Heart right ventricle (tissue), 16 donors: ENCODE data around the gene ZNF710. TPM values are rescaled to one million over a fixed set of nuclear protein-coding genes. Genes with fewer than 3 reads are reported as not detected.

Experiments used
- ATAC-seq, 8 donors: fragments of 200-7000 bp; cut with Tn5 transposase; one replicate each; pipeline ENCODE4 v1.9.1; 2020; ENCODE audit warnings: mild to moderate bottlenecking in 8 of 8, moderate library complexity in 8 of 8, moderate number of reproducible peaks in 1 of 8
- DNase-seq, 2 donors: peaks; one replicate each; pipeline ENCODE4 v3.0.0-alpha.2; 2020
- H3K27ac ChIP-seq, 10 donors: fragments of 200-600 bp; sonication (generic) in 2 of 10; one replicate each; pipeline versions ENCODE4 v1.5.0 to v1.8.0; 2020 to 2022; ENCODE audit warnings: mild to moderate bottlenecking in 3 of 10
- H3K27me3 ChIP-seq, 7 donors: fragments of 200-600 bp; one replicate each; pipeline ENCODE4 v1.8.0; 2021 to 2022; ENCODE audit warnings: mild to moderate bottlenecking in 2 of 7
- H3K36me3 ChIP-seq, 9 donors: fragments of 200-600 bp; sonication (generic) in 1 of 9; one replicate each; pipeline versions ENCODE4 v1.5.0 to v1.8.0; 2020 to 2022; ENCODE audit warnings: mild to moderate bottlenecking in 2 of 9
- H3K4me1 ChIP-seq, 9 donors: fragments of 200-600 bp; sonication (generic) in 1 of 9; one replicate each; pipeline versions ENCODE4 v1.5.0 to v1.8.0; 2020 to 2022; ENCODE audit warnings: mild to moderate bottlenecking in 4 of 9
- H3K4me3 ChIP-seq, 10 donors: fragments of 200-600 bp; sonication (generic) in 2 of 10; one replicate each; pipeline versions ENCODE4 v1.5.0 to v1.8.0; 2020 to 2022; ENCODE audit warnings: mild to moderate bottlenecking in 7 of 10, moderate library complexity in 2 of 10
- H3K9me3 ChIP-seq, 11 donors: fragments of 200-600 bp in 10 of 11; sonication (generic) in 2 of 11; one replicate each; pipeline versions ENCODE4 v1.5.0 to v1.8.0; 2013 to 2022; ENCODE audit warnings: mild to moderate bottlenecking in 2 of 11, control low read depth in 1 of 11, moderate library complexity in 1 of 11
- CTCF ChIP-seq, 9 donors: fragments of 200-600 bp; sonication (generic) in 2 of 9; IDR thresholded peaks; one replicate each; pipeline versions ENCODE4 v1.5.0 to v1.8.0; 2021 to 2022; ENCODE audit warnings: antibody characterized with exemption in 9 of 9, mild to moderate bottlenecking in 5 of 9, moderate library complexity in 1 of 9
- WGBS, 2 donors: extraction: QIAGEN DNeasy Blood & Tissue Kit; methylation state at CpG; one replicate each; pipeline ENCODE4 v1.1.7; 2013; ENCODE audit warnings: inconsistent platforms in 1 of 2; 5-methylcytosine and 5-hydroxymethylcytosine counted together
- intact Hi-C, 10 donors: fragments of 100-400 bp; cut with DNase I; formaldehyde crosslinking; loops; one replicate each; pipeline versions ENCODE4 v1.11.1 to v1.14.2; 2022
- polyA plus RNA-seq, 2 donors: library from polyadenylated mRNA; stranded (reverse); fragments of 200-250 nt; gene quantifications; one replicate each; pipeline ENCODE4 v1.2.3, GENCODE V29; 2013
- total RNA-seq, 10 donors: library from RNA; stranded (reverse); fragmentation: NEBNext Ultra II Directional in 3 of 10; extraction: Animal tissue kit (Norgen Biotek cat#: 25700) in 3 of 10; gene quantifications; one replicate each; pipeline versions ENCODE4 v1.2.1 to v1.2.4, GENCODE V29; 2021 to 2023
- donor health status: Arrhythmogenic right ventricular cardiomyopathy.
- donor health status: ischemic (EF 13 %, LVEDD 7.1; RV severe dilation, severe dysfunction).
- donor health status: healthy with polysubstance abuse.
- donor health status: DM: no; HTN: yes; CAD: no.
- donor health status: DM: no; HTN: no; CAD: no.
- donor health status: ischemic (EF 25% LVEDD 6.9; RV normal size, moderate dysfunction).
- donor health status: ischemic (EF 25% LVEDD 5.7; RV mildly dilated, moderate dysfunction).
- donor health status: healthy.
- donor health status: DM: yes; HTN: yes; CAD: no.
- donor health status: Ischemic cardiomyopathy.
- donor health status: ischemic (EF 35%, LVEDD 5.7; RV mildly dilated, moderate dysfunction).
- donor health status: nonischemic (EF 11% LVEDD 7.7; RV severe dilation, severe dysfunction).
- donor health status: DM: yes; HTN: yes; CAD: no.
- donor health status: PGD.
- donor health status: ischemic (EF 29% LVEDD 5.4; RV normal size, mild dysfunction).
- donor health status: nonischemic (EF 23%, LVEDD 6.1; RV moderate dilation, normal function).

Gene ZNF710
- total and polyA plus RNA-seq, 12 donors = 2.8 to 19.8 (median 3.9) TPM

GRCh38 chr15:90064911-90065681, 64.0 kb downstream of the ZNF710 start:
- ATAC-seq (peak; percentile 67 to 85 (median 80)), DNase-seq (peak; percentile 78 to 81)
- TF ChIP-seq CTCF (IDR thresholded peaks at IDR 0.05) = no peak
- Histone ChIP-seq H3K4me1 (peaks cover 12 to 73% (median 55%) of the 10 kb centered on the region in 9 donors), H3K27me3 (no peaks in the 10 kb centered on the region), H3K9me3 (no peaks in the 10 kb centered on the region), H3K27ac (peak overlapping the region; percentile 27 to 95 (median 84)), H3K36me3 (peaks cover 0 to 21% (median 0%) of the 10 kb centered on the region in 9 donors), H3K4me3 (peak overlapping the region in 5 of 10 donors; percentile 14 to 27 (median 23))
- intact Hi-C loops = loop anchor here in 8 of 10 donors (5.0 to 10.0 kb wide), 2 partner anchors 60 to 63 kb away; partner anchors contain the start of gene ZNF710 (in 8 of the 8)
- 26 to 31% methylated on average over 30 of the region's 30 CpGs for WGBS, 2 donors

- no peaks in the 10 kb centered on the region for H3K27me3 ChIP-seq
- DNase-seq (no peak), ATAC-seq (no peak)
- no peaks in the 10 kb centered on the region for H3K9me3 ChIP-seq
- H3K27ac ChIP-seq = peak overlapping the region; percentile 27 to 95 (median 84)
- 81 to 82% methylated on average over 7 of the region's 7 CpGs for WGBS, 2 donors
- TF ChIP-seq CTCF (IDR thresholded peaks at IDR 0.05) = no peak
- intact Hi-C loops = loop anchor here in 8 of 10 donors (5.0 to 10.0 kb wide), 2 partner anchors 61 to 63 kb away; partner anchors contain the start of gene ZNF710 (in 8 of the 8)
- peaks cover 12 to 73% (median 52%) of the 10 kb centered on the region in 9 donors for H3K4me1 ChIP-seq
- H3K36me3 ChIP-seq = peaks cover 0 to 26% (median 0%) of the 10 kb centered on the region in 9 donors
- H3K4me3 ChIP-seq = no peak overlapping the region
Measured at GRCh38 chr15:90065682-90066049, 64.5 kb downstream of the ZNF710 start.

- Histone ChIP-seq H3K9me3 (no peaks in the 10 kb centered on the region), H3K27ac (peak overlapping the region in 1 of 10 donors; percentile 95), H3K4me1 (peaks cover 11 to 68% (median 43%) of the 10 kb centered on the region in 9 donors), H3K36me3 (peaks cover 0 to 35% (median 0%) of the 10 kb centered on the region in 9 donors), H3K27me3 (no peaks in the 10 kb centered on the region), H3K4me3 (no peak overlapping the region)
- ATAC-seq = peak in 1 of 8 donors; percentile 13
- TF ChIP-seq CTCF (IDR thresholded peaks at IDR 0.05) = no peak
- no peak for DNase-seq
- WGBS, 2 donors = 93 to 95% methylated on average over 51 to 55 of the region's 55 CpGs
- intact Hi-C loops = loop anchor here in 8 of 10 donors (5.0 to 10.0 kb wide), 2 partner anchors 63 to 65 kb away; partner anchors contain the start of gene ZNF710 (in 8 of the 8)
Measured at GRCh38 chr15:90067181-90067952, 66.2 kb downstream of the ZNF710 start.
